Measurements from ENCODE around the gene REXO4.

REXO4 gene

GRCh38 chr9:133456409-133456808 lies 38.6 kb upstream of the REXO4 start:
- H2BK5ac ChIP-seq (ENCODE audit: low read depth, low read length, poor library complexity), result no peak overlapping the region
- H4K12ac ChIP-seq (ENCODE audit: low read depth, low read length), result no peak overlapping the region
- H3K4me3 ChIP-seq (ENCODE audit: low read depth, low read length), result no peak overlapping the region
- no peak overlapping the region for H2BK120ac ChIP-seq (ENCODE audit: insufficient read depth, low read length, poor library complexity)
- no peak overlapping the region for H2AFZ ChIP-seq (ENCODE audit: insufficient read depth, low read length, poor library complexity)
- H3K9me3 ChIP-seq (ENCODE audit: insufficient read depth, low read depth, low read length), result no peaks in the 10 kb centered on the region
- H3K9ac ChIP-seq (ENCODE audit: low read length), result no peak overlapping the region
- no peak for DNase-seq
- H3K79me1 ChIP-seq (ENCODE audit: low read length), result peaks cover 5% of the 10 kb centered on the region
- H3K4me1 ChIP-seq (ENCODE audit: control insufficient read depth in 1 of 2, insufficient read depth in 2 of 2, low read length in 2 of 2), result peaks cover 0 to 10% of the 10 kb centered on the region in 2 experiments
- H3K4me2 ChIP-seq (ENCODE audit: low read length), result no peak overlapping the region
- no peak overlapping the region for H4K91ac ChIP-seq (ENCODE audit: low read depth, low read length)
- no CpG with 5 or more reads among the region's 9 CpGs for WGBS (ENCODE audit: extremely low coverage, insufficient coverage, insufficient read length)
- H2AK5ac ChIP-seq (ENCODE audit: low read length), result no peak overlapping the region
- H2BK12ac ChIP-seq (ENCODE audit: low read length), result no peak overlapping the region
- peaks cover 2% of the 10 kb centered on the region for H3K79me2 ChIP-seq (ENCODE audit: control insufficient read depth, insufficient read depth, low read length, poor library complexity)
- no peak overlapping the region for H3K27ac ChIP-seq (ENCODE audit: low read depth, low read length)
- H3K23ac ChIP-seq (ENCODE audit: low read length), result no peak overlapping the region
- H3K27me3 ChIP-seq (ENCODE audit: insufficient read depth, low read length), result no peaks in the 10 kb centered on the region
- no peak overlapping the region for H3K14ac ChIP-seq (ENCODE audit: low read length)
- H3K36me3 ChIP-seq (ENCODE audit: control insufficient read depth in 1 of 2, insufficient read depth in 2 of 2, low read length in 2 of 2), result no peaks in the 10 kb centered on the region
- H3K4ac ChIP-seq (ENCODE audit: low read depth, low read length), result no peak overlapping the region
- H3K18ac ChIP-seq (ENCODE audit: low read length), result no peak overlapping the region
- H4K8ac ChIP-seq (ENCODE audit: low read depth, low read length), result no peak overlapping the region

GRCh38 chr9:133455936-133456335 lies 38.1 kb upstream of the REXO4 start:
- H4K91ac ChIP-seq (ENCODE audit: low read depth, low read length), result no peak overlapping the region
- WGBS (ENCODE audit: extremely low coverage, insufficient coverage, insufficient read length), result no CpG with 5 or more reads among the region's 11 CpGs
- H3K14ac ChIP-seq (ENCODE audit: low read length), result no peak overlapping the region
- peaks cover 2% of the 10 kb centered on the region for H3K79me2 ChIP-seq (ENCODE audit: control insufficient read depth, insufficient read depth, low read length, poor library complexity)
- H2AK5ac ChIP-seq (ENCODE audit: low read length), result no peak overlapping the region
- no peak overlapping the region for H2BK12ac ChIP-seq (ENCODE audit: low read length)
- no peak overlapping the region for H3K23ac ChIP-seq (ENCODE audit: low read length)
- no peak overlapping the region for H4K8ac ChIP-seq (ENCODE audit: low read depth, low read length)
- H3K9me3 ChIP-seq (ENCODE audit: insufficient read depth, low read depth, low read length), result no peaks in the 10 kb centered on the region
- H2BK5ac ChIP-seq (ENCODE audit: low read depth, low read length, poor library complexity), result no peak overlapping the region
- H3K4me1 ChIP-seq (ENCODE audit: control insufficient read depth in 1 of 2, insufficient read depth in 2 of 2, low read length in 2 of 2), result peaks cover 0 to 8% of the 10 kb centered on the region in 2 experiments
- no peak overlapping the region for H2BK120ac ChIP-seq (ENCODE audit: insufficient read depth, low read length, poor library complexity)
- H4K12ac ChIP-seq (ENCODE audit: low read depth, low read length), result no peak overlapping the region
- DNase-seq, result no peak
- H3K9ac ChIP-seq (ENCODE audit: low read length), result no peak overlapping the region
- H3K79me1 ChIP-seq (ENCODE audit: low read length), result peaks cover 5% of the 10 kb centered on the region
- H2AFZ ChIP-seq (ENCODE audit: insufficient read depth, low read length, poor library complexity), result no peak overlapping the region
- no peaks in the 10 kb centered on the region for H3K27me3 ChIP-seq (ENCODE audit: insufficient read depth, low read length)
- H3K36me3 ChIP-seq (ENCODE audit: control insufficient read depth in 1 of 2, insufficient read depth in 2 of 2, low read length in 2 of 2), result no peaks in the 10 kb centered on the region
- no peak overlapping the region for H3K18ac ChIP-seq (ENCODE audit: low read length)
- no peak overlapping the region for H3K4me3 ChIP-seq (ENCODE audit: low read depth, low read length)
- no peak overlapping the region for H3K4me2 ChIP-seq (ENCODE audit: low read length)
- no peak overlapping the region for H3K27ac ChIP-seq (ENCODE audit: low read depth, low read length)
- no peak overlapping the region for H3K4ac ChIP-seq (ENCODE audit: low read depth, low read length)

- no peak overlapping the region for H3K4ac ChIP-seq (ENCODE audit: low read depth, low read length)
- peaks cover 0 to 2% of the 10 kb centered on the region in 2 experiments for H3K4me1 ChIP-seq (ENCODE audit: control insufficient read depth in 1 of 2, insufficient read depth in 2 of 2, low read length in 2 of 2)
- H3K23ac ChIP-seq (ENCODE audit: low read length), result no peak overlapping the region
- H3K27ac ChIP-seq (ENCODE audit: low read depth, low read length), result no peak overlapping the region
- H3K79me1 ChIP-seq (ENCODE audit: low read length), result peaks cover 3% of the 10 kb centered on the region
- H3K36me3 ChIP-seq (ENCODE audit: control insufficient read depth in 1 of 2, insufficient read depth in 2 of 2, low read length in 2 of 2), result no peaks in the 10 kb centered on the region
- WGBS (ENCODE audit: extremely low coverage, insufficient coverage, insufficient read length), result no CpG with 5 or more reads among the region's 20 CpGs
- H2AFZ ChIP-seq (ENCODE audit: insufficient read depth, low read length, poor library complexity), result no peak overlapping the region
- no peaks in the 10 kb centered on the region for H3K9me3 ChIP-seq (ENCODE audit: insufficient read depth, low read depth, low read length)
- H3K79me2 ChIP-seq (ENCODE audit: control insufficient read depth, insufficient read depth, low read length, poor library complexity), result peaks cover 2% of the 10 kb centered on the region
- H2BK12ac ChIP-seq (ENCODE audit: low read length), result no peak overlapping the region
- no peak overlapping the region for H3K4me3 ChIP-seq (ENCODE audit: low read depth, low read length)
- H3K9ac ChIP-seq (ENCODE audit: low read length), result no peak overlapping the region
- H2AK5ac ChIP-seq (ENCODE audit: low read length), result no peak overlapping the region
- no peak overlapping the region for H3K18ac ChIP-seq (ENCODE audit: low read length)
- H2BK5ac ChIP-seq (ENCODE audit: low read depth, low read length, poor library complexity), result no peak overlapping the region
- no peak overlapping the region for H2BK120ac ChIP-seq (ENCODE audit: insufficient read depth, low read length, poor library complexity)
- H3K27me3 ChIP-seq (ENCODE audit: insufficient read depth, low read length), result no peaks in the 10 kb centered on the region
- H3K4me2 ChIP-seq (ENCODE audit: low read length), result no peak overlapping the region
- DNase-seq, result no peak
- no peak overlapping the region for H4K91ac ChIP-seq (ENCODE audit: low read depth, low read length)
- no peak overlapping the region for H4K8ac ChIP-seq (ENCODE audit: low read depth, low read length)
- no peak overlapping the region for H3K14ac ChIP-seq (ENCODE audit: low read length)
- H4K12ac ChIP-seq (ENCODE audit: low read depth, low read length), result no peak overlapping the region
These were observed 37.3 kb upstream of the REXO4 start for GRCh38 chr9:133454943-133455673.

- H4K91ac ChIP-seq (ENCODE audit: low read depth, low read length), result no peak overlapping the region
- H2BK12ac ChIP-seq (ENCODE audit: low read length), result no peak overlapping the region
- no peak overlapping the region for H3K14ac ChIP-seq (ENCODE audit: low read length)
- no peak overlapping the region for H2AFZ ChIP-seq (ENCODE audit: insufficient read depth, low read length, poor library complexity)
- H3K9ac ChIP-seq (ENCODE audit: low read length), result no peak overlapping the region
- H3K27me3 ChIP-seq (ENCODE audit: insufficient read depth, low read length), result no peaks in the 10 kb centered on the region
- no peak overlapping the region for H4K8ac ChIP-seq (ENCODE audit: low read depth, low read length)
- no CpG with 5 or more reads among the region's 19 CpGs for WGBS (ENCODE audit: extremely low coverage, insufficient coverage, insufficient read length)
- H2BK5ac ChIP-seq (ENCODE audit: low read depth, low read length, poor library complexity), result no peak overlapping the region
- H2BK120ac ChIP-seq (ENCODE audit: insufficient read depth, low read length, poor library complexity), result no peak overlapping the region
- no peak overlapping the region for H3K27ac ChIP-seq (ENCODE audit: low read depth, low read length)
- peaks cover 0 to 2% of the 10 kb centered on the region in 2 experiments for H3K4me1 ChIP-seq (ENCODE audit: control insufficient read depth in 1 of 2, insufficient read depth in 2 of 2, low read length in 2 of 2)
- DNase-seq, result no peak
- no peak overlapping the region for H3K4ac ChIP-seq (ENCODE audit: low read depth, low read length)
- no peak overlapping the region for H2AK5ac ChIP-seq (ENCODE audit: low read length)
- no peak overlapping the region for H4K12ac ChIP-seq (ENCODE audit: low read depth, low read length)
- no peaks in the 10 kb centered on the region for H3K9me3 ChIP-seq (ENCODE audit: insufficient read depth, low read depth, low read length)
- H3K79me1 ChIP-seq (ENCODE audit: low read length), result no peaks in the 10 kb centered on the region
- no peak overlapping the region for H3K4me3 ChIP-seq (ENCODE audit: low read depth, low read length)
- H3K36me3 ChIP-seq (ENCODE audit: control insufficient read depth in 1 of 2, insufficient read depth in 2 of 2, low read length in 2 of 2), result no peaks in the 10 kb centered on the region
- no peak overlapping the region for H3K4me2 ChIP-seq (ENCODE audit: low read length)
- no peak overlapping the region for H3K18ac ChIP-seq (ENCODE audit: low read length)
- no peak overlapping the region for H3K23ac ChIP-seq (ENCODE audit: low read length)
- no peaks in the 10 kb centered on the region for H3K79me2 ChIP-seq (ENCODE audit: control insufficient read depth, insufficient read depth, low read length, poor library complexity)
These were observed 36.5 kb upstream of the REXO4 start for GRCh38 chr9:133454325-133454724.

Measured in trophoblast cell (in vitro differentiated cells and primary cell).